ENCODE data around the gene CAPN13.

The CAPN13 gene

GRCh38 chr2:30681022-30681421 is 126.2 kb downstream of the CAPN13 start:
- H3K9me3 ChIP-seq (ENCODE audit: control insufficient read depth, insufficient read depth, low read length): no peaks in the 10 kb centered on the region
- H3K27me3 ChIP-seq (ENCODE audit: control insufficient read depth, insufficient read depth, low read length): no peaks in the 10 kb centered on the region
- H3K4me3 ChIP-seq (ENCODE audit: low read length): no peak overlapping the region
- H3K4me1 ChIP-seq (ENCODE audit: control insufficient read depth, insufficient read depth, low read length): 0 out of 2 replicates have a peak, but pooled peaks cover 1% of the 10 kb centered on the region
- DNase-seq (ENCODE audit: low read depth, low spot score): no peak
- no peaks in the 10 kb centered on the region for H3K36me3 ChIP-seq (ENCODE audit: control insufficient read depth, insufficient read depth, low read length)
- no peak overlapping the region for H3K27ac ChIP-seq (ENCODE audit: low read length)
- WGBS (ENCODE audit: insufficient coverage, insufficient read length): no CpG with 5 or more reads among the region's 4 CpGs

- no CpG with 5 or more reads among the region's 3 CpGs for WGBS (ENCODE audit: insufficient coverage, insufficient read length)
- no peak for DNase-seq (ENCODE audit: low read depth, low spot score)
- no peak overlapping the region for H3K4me3 ChIP-seq (ENCODE audit: low read length)
- no peaks in the 10 kb centered on the region for H3K9me3 ChIP-seq (ENCODE audit: control insufficient read depth, insufficient read depth, low read length)
- H3K36me3 ChIP-seq (ENCODE audit: control insufficient read depth, insufficient read depth, low read length): no peaks in the 10 kb centered on the region
- H3K4me1 ChIP-seq (ENCODE audit: control insufficient read depth, insufficient read depth, low read length): 0 out of 2 replicates have a peak, but pooled peaks cover 1% of the 10 kb centered on the region
- no peaks in the 10 kb centered on the region for H3K27me3 ChIP-seq (ENCODE audit: control insufficient read depth, insufficient read depth, low read length)
- no peak overlapping the region for H3K27ac ChIP-seq (ENCODE audit: low read length)
Observed at GRCh38 chr2:30680121-30680520, 127.1 kb downstream of the CAPN13 start.

- DNase-seq (ENCODE audit: low read depth, low spot score): no peak
- Histone ChIP-seq H3K9me3 (ENCODE audit: control insufficient read depth, insufficient read depth, low read length) (no peaks in the 10 kb centered on the region), H3K27me3 (ENCODE audit: control insufficient read depth, insufficient read depth, low read length) (no peaks in the 10 kb centered on the region), H3K4me3 (ENCODE audit: low read length) (no peak overlapping the region), H3K27ac (ENCODE audit: low read length) (no peak overlapping the region), H3K4me1 (ENCODE audit: control insufficient read depth, insufficient read depth, low read length) (0 out of 2 replicates have a peak, but pooled peaks cover 1% of the 10 kb centered on the region), H3K36me3 (ENCODE audit: control insufficient read depth, insufficient read depth, low read length) (no peaks in the 10 kb centered on the region)
- WGBS (ENCODE audit: insufficient coverage, insufficient read length): 100% methylated on average over 1 of the region's 12 CpGs
Observed at GRCh38 chr2:30679426-30680088, 127.7 kb downstream of the CAPN13 start.

GRCh38 chr2:30678410-30679137 is 128.7 kb downstream of the CAPN13 start:
- Histone ChIP-seq H3K36me3 (ENCODE audit: control insufficient read depth, insufficient read depth, low read length) (no peaks in the 10 kb centered on the region), H3K9me3 (ENCODE audit: control insufficient read depth, insufficient read depth, low read length) (no peaks in the 10 kb centered on the region), H3K4me1 (ENCODE audit: control insufficient read depth, insufficient read depth, low read length) (0 out of 2 replicates have a peak, but pooled peaks cover 1% of the 10 kb centered on the region)

GRCh38 chr2:30677861-30678385 is 129.3 kb downstream of the CAPN13 start:
- no peak overlapping the region for H3K4me3 ChIP-seq (ENCODE audit: low read length)
- WGBS (ENCODE audit: insufficient coverage, insufficient read length): no CpG with 5 or more reads among the region's 5 CpGs
- H3K9me3 ChIP-seq (ENCODE audit: control insufficient read depth, insufficient read depth, low read length): no peaks in the 10 kb centered on the region
- no peak overlapping the region for H3K27ac ChIP-seq (ENCODE audit: low read length)
- H3K27me3 ChIP-seq (ENCODE audit: control insufficient read depth, insufficient read depth, low read length): no peaks in the 10 kb centered on the region
- no peaks in the 10 kb centered on the region for H3K36me3 ChIP-seq (ENCODE audit: control insufficient read depth, insufficient read depth, low read length)
- DNase-seq (ENCODE audit: low read depth, low spot score): no peak
- 0 out of 2 replicates have a peak, but pooled peaks cover 1% of the 10 kb centered on the region for H3K4me1 ChIP-seq (ENCODE audit: control insufficient read depth, insufficient read depth, low read length)

More at GRCh38 chr2:30678410-30679137, 128.7 kb downstream of the CAPN13 start:
- no peak for DNase-seq (ENCODE audit: low read depth, low spot score)
- Histone ChIP-seq H3K4me3 (ENCODE audit: low read length) (no peak overlapping the region), H3K27ac (ENCODE audit: low read length) (no peak overlapping the region), H3K27me3 (ENCODE audit: control insufficient read depth, insufficient read depth, low read length) (no peaks in the 10 kb centered on the region)
- WGBS (ENCODE audit: insufficient coverage, insufficient read length): no CpG with 5 or more reads among the region's 11 CpGs

- 0 out of 2 replicates have a peak, but pooled peaks cover 1% of the 10 kb centered on the region for H3K4me1 ChIP-seq (ENCODE audit: control insufficient read depth, insufficient read depth, low read length)
- no peak for DNase-seq (ENCODE audit: low read depth, low spot score)
Observed at GRCh38 chr2:30677231-30677630, 130.0 kb downstream of the CAPN13 start.

GRCh38 chr2:30675758-30676157 is 131.5 kb downstream of the CAPN13 start:
- Histone ChIP-seq H3K4me3 (ENCODE audit: low read length) (no peak overlapping the region), H3K4me1 (ENCODE audit: control insufficient read depth, insufficient read depth, low read length) (0 out of 2 replicates have a peak, but pooled peaks cover 1% of the 10 kb centered on the region), H3K27ac (ENCODE audit: low read length) (no peak overlapping the region), H3K9me3 (ENCODE audit: control insufficient read depth, insufficient read depth, low read length) (no peaks in the 10 kb centered on the region), H3K36me3 (ENCODE audit: control insufficient read depth, insufficient read depth, low read length) (no peaks in the 10 kb centered on the region), H3K27me3 (ENCODE audit: control insufficient read depth, insufficient read depth, low read length) (no peaks in the 10 kb centered on the region)
- WGBS (ENCODE audit: insufficient coverage, insufficient read length): no CpG with 5 or more reads among the region's 2 CpGs
- no peak for DNase-seq (ENCODE audit: low read depth, low spot score)

More at GRCh38 chr2:30677231-30677630, 130.0 kb downstream of the CAPN13 start:
- H3K36me3 ChIP-seq (ENCODE audit: control insufficient read depth, insufficient read depth, low read length): no peaks in the 10 kb centered on the region
- H3K9me3 ChIP-seq (ENCODE audit: control insufficient read depth, insufficient read depth, low read length): no peaks in the 10 kb centered on the region
- no peak overlapping the region for H3K4me3 ChIP-seq (ENCODE audit: low read length)
- H3K27ac ChIP-seq (ENCODE audit: low read length): no peak overlapping the region
- H3K27me3 ChIP-seq (ENCODE audit: control insufficient read depth, insufficient read depth, low read length): no peaks in the 10 kb centered on the region

- H3K36me3 ChIP-seq (ENCODE audit: control insufficient read depth, insufficient read depth, low read length): no peaks in the 10 kb centered on the region
- no peak overlapping the region for H3K27ac ChIP-seq (ENCODE audit: low read length)
- no peaks in the 10 kb centered on the region for H3K4me1 ChIP-seq (ENCODE audit: control insufficient read depth, insufficient read depth, low read length)
- H3K27me3 ChIP-seq (ENCODE audit: control insufficient read depth, insufficient read depth, low read length): no peaks in the 10 kb centered on the region
- no peak overlapping the region for H3K4me3 ChIP-seq (ENCODE audit: low read length)
- 100% methylated on average over 1 of the region's 4 CpGs for WGBS (ENCODE audit: insufficient coverage, insufficient read length)
- no peaks in the 10 kb centered on the region for H3K9me3 ChIP-seq (ENCODE audit: control insufficient read depth, insufficient read depth, low read length)
- no peak for DNase-seq (ENCODE audit: low read depth, low spot score)
Observed at GRCh38 chr2:30673127-30673526, 134.1 kb downstream of the CAPN13 start.
